ENCODE measurements around the gene ARL6IP5.
A peak's percentile ranks its signal among the peaks of the same experiment; 100 is the strongest.

Gene ARL6IP5

DNA sequence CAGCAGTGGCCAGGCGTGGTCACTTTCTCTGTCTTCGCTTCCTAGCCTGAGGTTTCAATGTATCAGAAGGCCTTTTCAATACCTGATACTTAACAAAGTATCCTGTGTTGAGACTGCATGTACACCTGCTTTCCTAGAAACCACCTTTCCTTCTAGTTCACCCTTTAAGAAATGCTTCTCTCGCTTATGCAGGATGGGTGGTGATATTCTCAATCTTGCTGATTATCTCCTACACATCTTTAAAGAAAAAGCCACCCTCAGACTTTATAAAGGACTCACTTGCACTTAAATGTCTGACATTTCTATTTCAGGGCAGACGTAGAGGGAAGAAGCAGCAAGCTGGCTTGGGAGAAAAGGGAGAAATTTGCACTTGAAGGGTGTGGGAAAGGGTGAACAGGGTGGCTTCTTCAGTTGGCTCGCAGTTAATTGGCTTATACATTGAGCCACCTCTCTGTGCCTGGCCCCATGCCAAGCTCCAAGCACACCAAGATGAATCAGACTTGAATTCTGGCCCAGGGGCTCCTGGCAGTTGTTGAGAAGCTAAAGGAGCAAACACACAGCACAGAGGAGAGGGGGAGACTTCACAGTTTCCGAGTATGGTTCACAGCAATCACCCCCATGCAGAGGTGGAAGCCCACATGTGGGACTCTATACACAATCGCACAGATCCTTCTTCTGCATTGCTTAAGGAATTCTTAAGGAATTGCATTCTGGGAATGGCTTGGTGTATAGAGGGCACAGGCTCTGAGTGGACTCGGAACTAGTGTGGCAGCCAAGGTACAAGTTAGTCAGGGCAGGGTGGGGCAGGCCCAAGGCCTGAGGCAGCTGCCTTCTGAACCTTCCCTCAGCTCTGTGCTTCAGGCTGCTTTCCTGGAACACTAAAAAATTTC, 1.3 kb downstream of the ARL6IP5 start:
- TF ChIP-seq HDGF (IDR thresholded peaks at IDR 0.05; ENCODE audit: borderline replicate concordance) (0 out of 2 replicates have a peak, but pooled peaks have one; percentile 40), CTBP1 (IDR thresholded peaks at IDR 0.05; ENCODE audit: borderline replicate concordance) (no peak)
- POLR2A ChIA-PET = interaction anchor here (1.1 to 2.6 kb wide), 3 partner anchors 13 to 34 kb away, joined by 3 to 7 read pairs (median 3); partner anchors contain the start of gene TMF1
- peak; percentile 22 for DNase-seq (ENCODE audit: extremely low spot score)
- CTCF ChIA-PET = interaction anchor here (0.6 kb wide), 1 partner anchor 1896 kb away, joined by 5 read pairs; no protein-coding TSS in a partner anchor

DNA sequence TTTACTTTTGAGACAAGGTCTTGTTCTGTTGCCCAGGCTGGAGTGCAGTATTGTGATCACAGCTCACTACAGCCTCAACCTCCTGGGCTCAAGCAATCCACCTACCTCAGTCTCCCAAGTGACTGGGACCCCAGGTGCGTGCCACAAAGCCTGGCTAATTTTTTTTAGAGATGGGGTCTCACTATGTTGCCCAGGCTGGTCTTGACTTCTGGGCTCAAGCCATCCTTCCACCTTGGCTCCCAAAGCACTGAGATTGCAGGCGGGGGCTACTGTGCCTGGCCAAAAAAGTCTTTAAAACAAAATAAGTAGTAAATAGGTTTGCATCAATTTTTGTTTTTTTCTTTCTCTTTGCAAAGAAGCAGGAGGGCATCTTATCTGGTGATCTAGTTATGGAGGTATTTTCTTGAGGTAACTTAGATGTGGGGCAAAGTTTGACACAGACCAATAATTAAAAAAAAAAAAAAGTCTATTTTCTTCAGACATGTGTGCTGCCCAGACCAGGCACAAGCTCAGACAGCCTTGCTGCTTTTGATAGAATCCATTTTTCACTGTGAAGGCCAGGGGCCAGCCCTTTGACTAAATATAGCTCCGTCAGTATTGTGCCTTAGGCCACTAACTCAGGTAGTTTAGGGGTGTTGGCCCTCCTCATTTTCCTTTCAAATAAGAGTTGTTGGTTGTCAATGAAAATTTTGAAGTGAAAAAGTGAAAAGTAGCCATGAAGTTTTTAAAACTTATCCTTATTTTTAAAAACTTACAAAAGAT, 2.5 kb downstream of the ARL6IP5 start:
- TF ChIP-seq FOXK2 (IDR thresholded peaks at IDR 0.05) = no peak
- TF ChIP-seq HDGF (IDR thresholded peaks at IDR 0.05; ENCODE audit: borderline replicate concordance) = no peak
- no peak for TF ChIP-seq SUZ12 (IDR thresholded peaks at IDR 0.05)
- no peak for TF ChIP-seq L3MBTL2 (conservative IDR thresholded peaks at IDR 0.05)
- no peak for TF ChIP-seq SP1 (IDR thresholded peaks at IDR 0.05)
- TF ChIP-seq BHLHE40 (IDR thresholded peaks at IDR 0.05; ENCODE audit: borderline replicate concordance) = no peak
- no peak for TF ChIP-seq ELF4 (IDR thresholded peaks at IDR 0.05)
- TF ChIP-seq FOXM1 (IDR thresholded peaks at IDR 0.05; ENCODE audit: borderline replicate concordance) = no peak
- TF ChIP-seq, protein P1, sequence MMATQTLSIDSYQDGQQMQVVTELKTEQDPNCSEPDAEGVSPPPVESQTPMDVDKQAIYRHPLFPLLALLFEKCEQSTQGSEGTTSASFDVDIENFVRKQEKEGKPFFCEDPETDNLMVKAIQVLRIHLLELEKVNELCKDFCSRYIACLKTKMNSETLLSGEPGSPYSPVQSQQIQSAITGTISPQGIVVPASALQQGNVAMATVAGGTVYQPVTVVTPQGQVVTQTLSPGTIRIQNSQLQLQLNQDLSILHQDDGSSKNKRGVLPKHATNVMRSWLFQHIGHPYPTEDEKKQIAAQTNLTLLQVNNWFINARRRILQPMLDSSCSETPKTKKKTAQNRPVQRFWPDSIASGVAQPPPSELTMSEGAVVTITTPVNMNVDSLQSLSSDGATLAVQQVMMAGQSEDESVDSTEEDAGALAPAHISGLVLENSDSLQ (IDR thresholded peaks at IDR 0.05) = no peak
- TF ChIP-seq TARDBP (IDR thresholded peaks at IDR 0.05) = no peak
- TF ChIP-seq NFRKB (IDR thresholded peaks at IDR 0.05) = no peak
- TF ChIP-seq LEF1 (IDR thresholded peaks at IDR 0.05; ENCODE audit: borderline replicate concordance) = no peak
- TF ChIP-seq ZNF384 (IDR thresholded peaks at IDR 0.05) = no peak
- no peak for DNase-seq (ENCODE audit: extremely low spot score)
- CTCF ChIA-PET = interaction anchor here (0.7 kb wide), 1 partner anchor 216 kb away, joined by 5 read pairs; no protein-coding TSS in a partner anchor
- POLR2A ChIA-PET = interaction anchor here (0.5 to 1.1 kb wide), 2 partner anchors 19 kb away, joined by 3 read pairs; no protein-coding TSS in a partner anchor

DNA sequence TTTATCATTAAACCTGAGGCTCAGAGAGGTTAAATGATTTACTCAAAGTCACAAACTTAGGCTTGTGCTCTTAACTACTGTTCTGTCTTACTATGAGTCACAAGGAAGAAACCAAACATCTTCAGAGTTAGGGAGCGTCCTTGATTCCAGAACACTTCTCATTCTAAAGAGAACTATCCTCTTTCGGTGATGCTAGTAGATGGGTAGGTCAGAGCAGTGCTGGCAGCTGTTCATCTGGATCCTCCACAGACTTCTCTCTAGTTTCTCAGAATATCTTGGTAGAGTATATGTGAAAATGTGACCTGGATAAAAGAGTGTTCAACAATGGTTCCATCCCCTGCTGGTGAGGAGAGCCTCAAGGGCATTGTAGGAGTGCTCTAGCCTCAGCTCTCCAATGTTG, 3.3 kb downstream of the ARL6IP5 start:
- no peak for DNase-seq (ENCODE audit: extremely low spot score)
- POLR2A ChIA-PET = interaction anchor here (0.5 kb wide), 1 partner anchor 18 kb away, joined by 3 read pairs; no protein-coding TSS in a partner anchor
- CTCF ChIA-PET = interaction anchor here (0.7 kb wide), 1 partner anchor 216 kb away, joined by 5 read pairs; no protein-coding TSS in a partner anchor
- TF ChIP-seq NFRKB (IDR thresholded peaks at IDR 0.05) (no peak), SP1 (IDR thresholded peaks at IDR 0.05) (no peak), FOXK2 (IDR thresholded peaks at IDR 0.05) (no peak), HDGF (IDR thresholded peaks at IDR 0.05; ENCODE audit: borderline replicate concordance) (no peak), TARDBP (IDR thresholded peaks at IDR 0.05) (no peak), BHLHE40 (IDR thresholded peaks at IDR 0.05; ENCODE audit: borderline replicate concordance) (no peak), FOXM1 (IDR thresholded peaks at IDR 0.05; ENCODE audit: borderline replicate concordance) (no peak), L3MBTL2 (conservative IDR thresholded peaks at IDR 0.05) (no peak)
- TF ChIP-seq, protein P1 (IDR thresholded peaks at IDR 0.05) = no peak

- ChIA-PET CTCF (interaction anchor here (1.0 kb wide), 1 partner anchor 30 kb away, joined by 3 read pairs; no protein-coding TSS in a partner anchor), POLR2A (no interaction called here)
- DNase-seq (ENCODE audit: extremely low spot score) = no peak
- no peak for TF ChIP-seq FOXK2 (IDR thresholded peaks at IDR 0.05)
- no peak for TF ChIP-seq LEF1 (IDR thresholded peaks at IDR 0.05; ENCODE audit: borderline replicate concordance)
- no peak for TF ChIP-seq ELF4 (IDR thresholded peaks at IDR 0.05)
- TF ChIP-seq SP1 (IDR thresholded peaks at IDR 0.05) = no peak
- no peak for TF ChIP-seq SUZ12 (IDR thresholded peaks at IDR 0.05)
These were observed 5.3 kb downstream of the ARL6IP5 start for GRCh38 chr3:69090021-69090420.

DNA sequence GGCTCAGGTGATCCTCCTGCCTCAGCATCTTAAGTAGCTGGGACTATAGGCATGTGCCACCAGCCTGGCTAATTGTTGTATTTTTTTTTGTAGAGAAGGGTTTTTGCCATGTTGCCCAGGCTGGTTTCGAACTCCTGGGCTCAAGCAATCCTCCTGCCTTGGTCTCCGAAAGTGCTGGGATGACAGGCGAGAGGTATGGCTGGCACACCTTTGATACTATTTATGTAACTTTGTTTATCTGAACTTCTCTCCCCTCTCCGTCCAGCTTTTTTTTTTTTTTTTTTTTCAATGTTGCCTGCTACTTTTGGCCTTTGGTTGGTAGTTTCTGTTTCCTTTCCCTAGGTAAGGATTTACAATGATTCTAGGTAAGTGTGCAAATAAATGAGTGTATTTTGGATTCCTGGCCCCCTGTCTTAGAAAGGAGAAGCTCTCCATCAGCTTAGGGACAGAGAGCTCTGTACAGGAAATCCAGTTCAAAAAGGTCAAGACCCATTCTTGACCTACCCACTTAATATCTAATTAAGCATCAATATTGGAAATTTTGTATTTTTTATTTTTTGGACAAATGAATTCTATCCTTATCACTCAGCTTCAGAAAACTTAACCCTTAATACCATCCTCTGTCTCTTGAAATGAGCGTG, 6.8 kb downstream of the ARL6IP5 start:
- TF ChIP-seq HDGF (IDR thresholded peaks at IDR 0.05; ENCODE audit: borderline replicate concordance) (no peak), L3MBTL2 (conservative IDR thresholded peaks at IDR 0.05) (no peak), CTBP1 (IDR thresholded peaks at IDR 0.05; ENCODE audit: borderline replicate concordance) (no peak), FOXM1 (IDR thresholded peaks at IDR 0.05; ENCODE audit: borderline replicate concordance) (no peak), SUZ12 (IDR thresholded peaks at IDR 0.05) (no peak), TARDBP (IDR thresholded peaks at IDR 0.05) (no peak), ELF4 (IDR thresholded peaks at IDR 0.05) (no peak), ARNT (IDR thresholded peaks at IDR 0.05) (no peak), FOXK2 (IDR thresholded peaks at IDR 0.05) (no peak), NFRKB (IDR thresholded peaks at IDR 0.05) (no peak), FOXA1 (IDR thresholded peaks at IDR 0.05) (no peak), SP1 (IDR thresholded peaks at IDR 0.05) (no peak), BHLHE40 (IDR thresholded peaks at IDR 0.05; ENCODE audit: borderline replicate concordance) (no peak), ZNF384 (IDR thresholded peaks at IDR 0.05) (no peak)
- TF ChIP-seq, protein P1 (IDR thresholded peaks at IDR 0.05) = no peak
- ChIA-PET POLR2A (no interaction called here), CTCF (interaction anchor here (0.7 kb wide), 1 partner anchor 183 kb away, joined by 5 read pairs; no protein-coding TSS in a partner anchor)
- no peak for DNase-seq (ENCODE audit: extremely low spot score)
